NCI-H2107 treated with DMSO at 0.1 percent for 48 hours (cell line): ENCODE data around the gene PECR.
A peak's percentile ranks its signal among the peaks of the same experiment; 100 is the strongest.
"Not testable (repeated sequence)": the region's sequence is repeated elsewhere in the genome, so short reads cannot be mapped to it uniquely, and the experiment has no call there.

Experiments
- DNase-seq: peaks from one replicate; lab custom pipeline; 2025; ENCODE audit not compliant: unreplicated experiment; lab: John Stamatoyannopoulos, UW

PECR gene

GRCh38 chr2:216107320-216107719 lies 25.7 kb upstream of the PECR start:
- no peak for DNase-seq

- no peak for DNase-seq
These were observed 23.1 kb upstream of the PECR start for GRCh38 chr2:216104691-216105090.

GRCh38 chr2:216103213-216103612 lies 21.6 kb upstream of the PECR start:
- no peak for DNase-seq

GRCh38 chr2:216101109-216101508 lies 19.5 kb upstream of the PECR start:
- no peak for DNase-seq

- DNase-seq = no peak
These were observed 17.1 kb upstream of the PECR start for GRCh38 chr2:216098421-216099334.

- no peak for DNase-seq
These were observed 13.1 kb upstream of the PECR start for GRCh38 chr2:216094701-216095100.

- DNase-seq = no peak
These were observed 11.0 kb upstream of the PECR start for GRCh38 chr2:216092646-216093045.

- no peak for DNase-seq
These were observed 8.8 kb upstream of the PECR start for GRCh38 chr2:216090369-216090786.

GRCh38 chr2:216086207-216086893 lies 4.7 kb upstream of the PECR start:
- no peak for DNase-seq

GRCh38 chr2:216084547-216084946 lies 2.9 kb upstream of the PECR start:
- no peak for DNase-seq

- peak; percentile 60 for DNase-seq
These were observed 2.1 kb upstream of the PECR start for GRCh38 chr2:216083464-216084281.

- DNase-seq = no peak
These were observed 1.2 kb upstream of the PECR start for GRCh38 chr2:216082805-216083204.

- peak; percentile 35 for DNase-seq
These were observed 605 bp upstream of the PECR start for GRCh38 chr2:216082117-216082711.

- DNase-seq = no peak
These were observed 597 bp downstream of the PECR start for GRCh38 chr2:216081012-216081411.

GRCh38 chr2:216080048-216080447 lies 1.6 kb downstream of the PECR start:
- DNase-seq = not testable (repeated sequence)

GRCh38 chr2:216078776-216079175 lies 2.8 kb downstream of the PECR start:
- DNase-seq = no peak

- DNase-seq = no peak
These were observed 5.8 kb downstream of the PECR start for GRCh38 chr2:216075510-216076485.

- DNase-seq = no peak
These were observed 6.8 kb downstream of the PECR start for GRCh38 chr2:216074794-216075193.

GRCh38 chr2:216074380-216074779 lies 7.2 kb downstream of the PECR start:
- no peak for DNase-seq

GRCh38 chr2:216073773-216074172 lies 7.8 kb downstream of the PECR start:
- no peak for DNase-seq
